Anterior cingulate cortex (tissue), 58 donors: ENCODE results near the gene ROS1.
"Not testable (repeated sequence)": the region's sequence is repeated elsewhere in the genome, so short reads cannot be mapped to it uniquely, and the experiment has no call there.

Experiments
- DNase-seq, 58 donors: peaks; one replicate each; lab custom pipeline; 2025; lab: John Stamatoyannopoulos, UW

The ROS1 gene

DNA sequence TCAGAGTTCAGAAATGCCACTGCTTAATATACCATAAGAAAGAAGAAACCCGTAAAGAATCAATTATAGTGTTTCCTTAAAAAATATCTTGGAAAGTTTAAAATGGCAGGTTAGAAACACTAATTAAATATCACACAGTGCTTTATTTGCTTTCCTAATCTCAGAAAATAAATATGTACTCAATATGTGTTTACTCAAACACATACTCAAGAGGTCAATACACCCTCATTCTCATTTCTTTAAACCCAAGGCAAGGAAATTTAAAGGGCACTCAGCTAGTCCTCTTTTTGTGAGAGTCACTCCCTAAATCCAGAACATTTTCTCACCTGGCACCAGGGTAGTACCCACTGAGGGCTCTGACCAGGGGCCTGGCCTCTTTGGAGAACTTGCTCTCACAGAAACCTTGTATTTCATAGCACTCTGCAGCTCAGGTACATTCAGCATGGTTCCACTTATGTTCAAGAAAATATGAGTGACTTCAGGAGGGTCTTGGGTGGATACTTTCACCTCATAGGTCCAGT is 38.2 kb downstream of the ROS1 start:
- DNase-seq: no peak

GRCh38 chr6:117384659-117385058 is 41.1 kb downstream of the ROS1 start:
- DNase-seq: no peak

GRCh38 chr6:117381749-117382148 is 44.0 kb downstream of the ROS1 start:
- DNase-seq: no peak

DNA sequence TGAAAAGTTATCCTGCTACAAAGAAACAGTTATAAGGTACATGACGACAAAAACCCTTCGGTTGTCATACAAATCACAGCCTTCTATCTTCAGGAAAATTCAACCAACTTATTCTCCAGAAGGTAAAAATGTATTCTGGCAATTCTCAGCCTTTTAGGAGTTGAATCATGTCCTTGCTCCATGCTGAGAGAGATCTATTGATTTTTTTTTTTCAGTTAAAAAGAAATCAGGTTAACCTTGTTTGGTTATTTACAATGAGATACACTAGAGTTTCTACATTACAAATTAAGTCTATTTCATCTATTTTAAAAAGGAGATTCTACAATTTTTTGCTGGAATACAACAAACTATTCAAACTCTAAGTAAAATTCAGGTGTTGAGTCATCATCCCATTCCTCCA is 45.4 kb downstream of the ROS1 start:
- DNase-seq: no peak

- DNase-seq: no peak
Observed at GRCh38 chr6:117375446-117375845, 50.3 kb downstream of the ROS1 start.

DNA sequence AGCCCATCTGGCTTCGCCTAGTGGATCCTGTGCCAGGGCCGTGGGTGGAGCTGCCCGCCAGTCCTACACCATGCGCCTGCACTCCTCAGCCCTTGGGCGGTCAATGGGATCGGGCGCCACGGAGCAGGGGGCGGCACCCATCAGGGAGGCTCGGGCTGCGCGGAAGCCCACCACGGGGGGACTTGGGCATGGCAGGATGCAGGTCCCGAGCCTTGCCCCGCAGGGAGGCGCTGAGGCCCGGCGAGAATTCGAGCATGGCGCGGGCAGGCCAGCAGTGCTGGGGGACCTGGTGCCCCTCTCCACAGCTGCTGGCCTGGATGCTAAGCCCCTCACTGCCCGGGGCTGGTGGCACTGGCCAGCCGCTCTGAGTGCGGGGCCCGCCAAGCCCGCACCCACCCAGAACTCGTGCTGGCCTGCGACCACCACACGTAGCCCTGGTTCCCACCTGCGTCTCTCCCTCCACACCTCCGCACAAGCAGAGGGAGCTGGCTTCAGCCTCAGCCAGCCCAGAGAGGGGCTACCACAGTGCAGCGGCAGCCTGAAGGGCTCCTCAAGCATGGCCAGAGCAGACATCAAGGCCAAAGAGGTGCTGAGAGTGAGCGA is 52.4 kb downstream of the ROS1 start:
- peak in 1 of 58 donors; percentile 3 for DNase-seq

DNA sequence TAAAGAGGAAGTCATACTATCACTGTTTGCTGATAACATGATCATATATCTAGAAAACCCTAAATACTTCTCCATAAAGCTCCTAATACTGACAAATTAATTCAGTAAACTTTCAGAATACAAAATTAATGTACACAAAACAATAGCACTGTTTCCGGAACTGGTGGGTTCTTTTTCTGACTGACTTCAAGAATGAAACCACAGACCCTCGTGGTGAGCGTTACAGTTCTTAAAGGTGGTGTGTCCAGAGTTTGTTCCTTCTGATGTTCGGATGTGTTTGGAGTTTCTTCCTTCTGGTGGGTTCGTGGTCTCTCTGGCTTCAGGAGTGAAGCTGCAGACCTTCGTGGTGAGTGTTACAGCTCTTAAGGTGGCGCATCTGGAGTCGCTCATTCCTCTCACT is 53.5 kb downstream of the ROS1 start:
- DNase-seq: not testable (repeated sequence)

DNA sequence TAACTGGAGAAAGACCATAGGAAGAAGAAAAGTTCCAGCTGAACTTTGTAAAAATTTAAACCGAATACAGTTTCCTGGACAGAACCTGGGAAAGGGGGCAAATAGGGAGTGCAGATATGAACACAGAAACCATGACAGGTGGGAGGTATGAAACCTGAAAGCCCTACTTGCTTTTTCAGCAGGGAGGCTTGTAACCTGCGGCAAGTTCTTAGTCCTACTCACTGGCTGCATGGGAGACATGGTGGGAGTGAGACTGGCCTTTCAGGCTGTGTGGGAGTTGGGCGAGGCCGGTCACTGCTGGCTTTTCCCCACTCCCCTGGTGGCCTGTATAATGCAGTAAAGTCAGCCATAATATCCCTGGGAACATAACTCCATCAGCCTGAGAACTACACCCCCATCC is 54.2 kb downstream of the ROS1 start:
- DNase-seq: no peak

GRCh38 chr6:117359581-117359980 is 66.2 kb downstream of the ROS1 start:
- DNase-seq: no peak

DNA sequence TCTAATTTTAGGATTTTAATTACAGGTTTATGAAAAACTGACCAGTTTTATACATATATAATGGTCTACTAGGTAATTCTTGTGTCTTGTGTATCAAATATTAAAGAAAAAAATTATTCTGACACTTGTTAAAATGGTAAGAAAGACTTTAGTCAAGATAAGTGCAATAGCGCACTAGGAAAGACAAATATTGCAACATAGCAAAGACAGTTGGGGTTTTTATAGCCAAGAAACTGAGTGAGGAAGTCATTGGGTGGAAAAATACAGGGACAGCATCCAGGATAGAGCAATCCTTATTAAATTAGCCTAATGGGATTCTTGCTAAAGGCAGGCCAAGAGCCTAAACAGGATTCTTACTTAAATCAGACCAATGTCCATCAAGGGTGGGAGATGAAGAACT is 71.1 kb downstream of the ROS1 start:
- no peak for DNase-seq

GRCh38 chr6:117352466-117353081 is 73.2 kb downstream of the ROS1 start:
- no peak for DNase-seq

GRCh38 chr6:117351521-117351920 is 74.2 kb downstream of the ROS1 start:
- no peak for DNase-seq

GRCh38 chr6:117346142-117346930 is 79.4 kb downstream of the ROS1 start:
- DNase-seq: no peak

- no peak for DNase-seq
Observed at GRCh38 chr6:117345292-117345610, 80.5 kb downstream of the ROS1 start.

GRCh38 chr6:117344444-117345291 is 81.1 kb downstream of the ROS1 start:
- no peak for DNase-seq

GRCh38 chr6:117338567-117338966 is 87.2 kb downstream of the ROS1 start:
- no peak for DNase-seq

GRCh38 chr6:117329926-117330325 is 95.8 kb downstream of the ROS1 start:
- no peak for DNase-seq

- DNase-seq: no peak
Observed at GRCh38 chr6:117328500-117328899, 97.2 kb downstream of the ROS1 start.

- DNase-seq: no peak
Observed at GRCh38 chr6:117328005-117328389, 97.7 kb downstream of the ROS1 start.

DNA sequence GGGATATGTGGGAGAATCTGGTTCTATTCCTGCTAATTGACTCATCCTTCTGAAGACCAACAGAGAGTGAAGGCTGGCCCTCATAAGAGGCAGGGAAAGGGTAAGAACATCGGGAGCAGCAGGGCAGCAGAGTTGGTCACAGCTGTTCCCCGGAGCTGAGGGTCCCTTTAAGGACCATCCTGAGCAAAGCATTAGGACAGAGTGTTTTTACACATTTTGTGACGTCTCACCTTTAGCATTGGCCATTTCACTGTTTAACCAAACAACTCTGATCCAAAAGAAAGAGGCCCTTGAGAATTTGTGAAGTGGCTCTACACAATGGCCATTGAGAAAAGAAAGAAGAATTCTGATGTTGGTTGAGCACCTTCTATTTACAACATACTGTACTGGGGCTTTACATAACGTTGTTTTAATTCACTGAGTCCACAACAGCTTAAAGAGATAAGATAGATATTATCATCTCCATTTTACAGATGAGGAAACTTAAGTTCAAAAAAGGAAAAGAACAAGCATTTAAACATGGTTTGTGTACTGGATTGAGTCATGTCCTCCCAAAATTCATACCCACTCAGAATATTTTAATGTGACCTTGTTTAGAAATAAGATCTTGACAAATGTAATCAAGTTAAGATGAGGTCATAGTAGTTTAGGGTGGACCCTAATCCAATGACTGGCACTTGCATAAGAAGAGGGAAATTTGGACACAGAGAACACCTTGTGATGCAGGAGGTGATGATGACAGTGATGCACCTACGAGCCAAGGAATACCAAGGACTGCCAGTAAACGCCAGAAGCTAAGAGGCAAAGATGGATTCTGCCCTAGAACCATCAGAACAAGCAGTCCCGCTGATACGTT is 98.4 kb downstream of the ROS1 start:
- DNase-seq: no peak
